OCI-LY7 (cell line): ENCODE measurements around the gene LGR6.

Experiments used
- CTCF ChIP-seq: fragments of 200-600 bp; sonication (generic); conservative IDR thresholded peaks from 2 replicates; pipeline ENCODE4 v1.5.1; 2014; ENCODE audit warnings: mild to moderate bottlenecking, antibody characterized with exemption, low read length, moderate library complexity, mixed read lengths
- EZH2phosphoT487 ChIP-seq: fragments of 200-600 bp; sonication (generic); IDR thresholded peaks from 2 replicates; pipeline ENCODE4 v1.6.1; 2018; ENCODE audit warnings: low read depth, borderline replicate concordance, mild to moderate bottlenecking, mixed run types, antibody characterized with exemption, low read length, moderate library complexity, mixed read lengths

GRCh38 chr1:202150187-202150586 is 43.4 kb upstream of the LGR6 start:
- TF ChIP-seq CTCF (no peak), EZH2phosphoT487 (no peak)
